GM12801 (cell line): ENCODE results near the gene PRODH2.

Experiments
- CTCF ChIP-seq: IDR thresholded peaks from one replicate; pipeline ENCODE4 v1.5.1; 2011; ENCODE audit warnings: control low read depth; ENCODE audit not compliant: insufficient read length; ENCODE audit errors: extremely low read depth

The PRODH2 gene

GRCh38 chr19:35816846-35817245 lies 4.2 kb upstream of the PRODH2 start:
- no peak for TF ChIP-seq CTCF

GRCh38 chr19:35816262-35816661 lies 3.6 kb upstream of the PRODH2 start:
- no peak for TF ChIP-seq CTCF

DNA sequence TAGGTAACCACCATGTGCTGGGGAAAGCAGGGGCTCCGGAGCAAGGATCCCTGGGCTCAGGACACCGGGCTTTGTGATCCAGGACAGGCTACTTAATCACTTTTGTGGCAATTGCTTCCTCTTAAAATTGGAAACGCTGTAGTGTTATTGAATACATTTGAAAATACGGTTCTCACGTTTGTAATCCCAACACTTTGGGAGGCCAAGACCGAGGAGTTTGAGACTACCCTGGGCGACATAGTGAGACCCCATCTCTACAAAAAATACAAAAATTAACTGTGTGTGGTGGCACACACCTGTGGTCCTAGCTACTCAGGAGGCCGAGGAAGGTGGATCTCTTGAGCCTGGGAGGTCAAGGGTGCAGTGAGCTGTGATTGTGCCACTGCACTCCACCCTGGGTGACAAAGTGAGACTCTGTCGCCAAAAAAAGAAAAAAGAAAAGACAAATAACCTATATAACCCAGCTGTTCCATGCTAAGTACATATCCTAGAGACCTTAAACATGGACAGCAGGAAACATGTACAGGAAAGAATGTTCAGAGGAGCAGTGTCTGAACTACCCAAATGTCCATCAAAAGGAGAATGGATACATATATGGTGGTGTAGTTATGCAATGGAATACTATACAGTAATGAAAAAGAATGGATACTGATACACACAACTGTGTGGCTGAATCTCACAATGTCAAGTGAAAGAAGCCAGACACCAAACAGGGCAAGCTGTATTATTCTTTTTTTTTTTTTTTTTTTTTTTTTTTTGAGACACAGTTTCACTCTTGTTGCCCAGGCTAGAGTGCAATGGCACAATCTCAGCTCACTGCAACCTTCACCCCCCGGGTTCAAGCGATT lies 622 bp upstream of the PRODH2 start:
- TF ChIP-seq CTCF = no peak

DNA sequence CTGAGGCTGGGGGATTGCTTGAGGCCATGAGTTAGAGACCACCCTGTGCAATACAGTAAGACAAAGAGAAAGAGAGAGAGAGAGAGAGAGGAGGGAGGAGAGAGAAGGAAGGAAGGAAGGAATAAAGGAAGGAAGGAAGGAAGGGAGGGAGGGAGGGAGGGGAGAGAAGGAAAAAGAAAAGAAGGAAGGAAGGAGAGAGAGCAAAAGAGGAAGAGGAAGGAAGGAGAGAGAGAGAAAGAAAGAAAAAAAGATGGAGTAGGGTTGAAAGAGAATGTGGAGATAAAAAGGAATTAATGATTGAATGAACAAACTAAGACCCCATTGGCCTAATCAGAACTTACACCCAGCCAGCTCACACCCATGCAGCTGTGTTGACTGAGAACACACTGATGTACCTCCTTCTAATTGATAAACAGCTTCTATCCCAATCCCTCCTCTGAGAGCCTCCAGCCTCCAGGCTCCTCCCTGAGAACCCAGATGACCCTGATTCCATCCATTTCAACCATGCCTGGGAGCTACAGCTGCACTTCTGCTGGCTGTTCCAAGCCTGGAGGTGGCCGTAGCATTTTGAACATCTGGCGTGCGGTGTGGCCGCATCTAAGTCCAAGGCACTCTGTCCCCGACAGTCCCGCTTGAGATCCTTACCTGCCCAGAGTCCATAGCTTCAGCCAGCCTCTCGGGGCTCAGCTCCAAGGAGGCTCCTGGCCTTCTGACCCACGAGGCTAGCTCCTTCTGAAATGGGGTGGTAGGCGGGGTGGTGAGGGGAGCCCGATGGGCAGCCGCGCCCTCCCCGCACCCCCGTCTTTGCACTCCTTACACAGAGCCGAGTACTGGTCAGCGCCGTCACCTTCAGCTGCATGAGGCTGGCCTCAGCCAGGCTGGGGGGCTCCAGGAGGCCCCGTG lies 1.1 kb downstream of the PRODH2 start:
- no peak for TF ChIP-seq CTCF

DNA sequence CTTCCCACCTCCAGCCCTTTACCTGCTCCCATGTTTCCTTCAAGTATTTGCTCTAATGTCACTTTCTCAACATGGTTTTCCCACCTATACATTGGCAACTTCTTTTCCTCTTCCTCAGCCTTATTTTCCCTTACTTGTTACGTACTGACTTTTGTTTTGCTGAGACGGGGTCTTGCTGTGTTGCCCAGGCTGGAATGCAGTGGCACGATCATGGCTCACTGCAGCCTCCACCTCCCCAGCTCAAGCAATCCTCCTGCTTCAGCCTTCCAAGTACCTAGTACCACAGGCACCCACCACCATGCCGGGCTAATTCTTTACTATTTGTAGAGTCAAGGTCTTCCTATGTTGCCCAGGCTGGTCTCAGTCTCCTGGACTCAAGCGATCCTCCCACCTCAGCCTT lies 5.0 kb downstream of the PRODH2 start:
- TF ChIP-seq CTCF = no peak

DNA sequence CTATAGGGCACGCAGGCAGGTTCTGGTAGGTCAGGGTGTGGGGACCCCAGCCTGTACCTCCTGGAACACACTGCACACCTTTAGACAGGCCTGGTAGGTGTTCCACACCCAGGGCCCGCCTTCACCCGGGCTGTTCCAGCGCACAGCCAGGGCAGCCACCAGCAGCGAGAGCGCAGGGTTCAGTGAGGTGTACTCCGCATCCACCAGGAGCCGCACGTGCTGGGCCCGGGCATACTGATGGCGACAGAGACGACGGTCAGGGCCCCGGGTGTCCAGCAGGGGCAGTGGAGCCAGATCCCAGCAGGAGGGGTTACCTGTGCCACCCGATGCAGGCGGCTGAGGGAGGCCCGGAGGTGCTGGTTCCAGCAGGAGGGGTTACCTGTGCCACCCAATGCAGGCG lies 6.0 kb downstream of the PRODH2 start:
- no peak for TF ChIP-seq CTCF

- TF ChIP-seq CTCF = no peak
These were observed 7.0 kb downstream of the PRODH2 start for GRCh38 chr19:35805526-35806102.
